SK-N-MC (cell line): ENCODE results near the gene CIAO3.

Experiments used
- DNase-seq: peaks from one replicate; pipeline ENCODE4 v3.0.0-alpha.2; 2011; ENCODE audit warnings: low read depth, low spot score
- H3K27ac ChIP-seq: fragments of 200-600 bp; sonication (generic); 2 replicates; pipeline ENCODE4 v1.5.1; 2016; ENCODE audit warnings: mixed run types
- H3K36me3 ChIP-seq: fragments of 200-600 bp; sonication (generic); 2 replicates; pipeline ENCODE4 v1.6.1; 2017; ENCODE audit warnings: antibody characterized with exemption, low read length, mixed read lengths; ENCODE audit not compliant: insufficient read depth
- H3K4me3 ChIP-seq: fragments of 200-600 bp; sonication (generic); 2 replicates; pipeline ENCODE4 v1.5.1; 2016
- H3K9ac ChIP-seq: fragments of 200-600 bp; sonication (generic); 2 replicates; pipeline ENCODE4 v1.8.0; 2017; ENCODE audit warnings: mixed run types, mixed read lengths; ENCODE audit not compliant: insufficient read length
- H3K9me3 ChIP-seq: fragments of 200-600 bp; sonication (generic); 2 replicates; pipeline ENCODE4 v1.6.1; 2017; ENCODE audit warnings: low read depth, mild to moderate bottlenecking, antibody characterized with exemption, low read length, moderate library complexity, mixed read lengths
- EZH2 ChIP-seq: fragments of 200-600 bp; sonication (generic); IDR thresholded peaks from one replicate; pipeline ENCODE4 v1.6.1; 2017; ENCODE audit warnings: antibody characterized with exemption
- FOXP2 ChIP-seq: optimal IDR thresholded peaks from 2 replicates; pipeline ENCODE3; 2011; ENCODE audit warnings: mild to moderate bottlenecking, moderate library complexity; ENCODE audit not compliant: insufficient read depth; ENCODE audit errors: extremely low read length, control extremely low read depth
- POLR2AphosphoS5 ChIP-seq: IDR thresholded peaks from 2 replicates; pipeline ENCODE4 v1.6.1; 2012; ENCODE audit warnings: mild to moderate bottlenecking, low read depth, low read length, borderline replicate concordance

The CIAO3 gene

DNA sequence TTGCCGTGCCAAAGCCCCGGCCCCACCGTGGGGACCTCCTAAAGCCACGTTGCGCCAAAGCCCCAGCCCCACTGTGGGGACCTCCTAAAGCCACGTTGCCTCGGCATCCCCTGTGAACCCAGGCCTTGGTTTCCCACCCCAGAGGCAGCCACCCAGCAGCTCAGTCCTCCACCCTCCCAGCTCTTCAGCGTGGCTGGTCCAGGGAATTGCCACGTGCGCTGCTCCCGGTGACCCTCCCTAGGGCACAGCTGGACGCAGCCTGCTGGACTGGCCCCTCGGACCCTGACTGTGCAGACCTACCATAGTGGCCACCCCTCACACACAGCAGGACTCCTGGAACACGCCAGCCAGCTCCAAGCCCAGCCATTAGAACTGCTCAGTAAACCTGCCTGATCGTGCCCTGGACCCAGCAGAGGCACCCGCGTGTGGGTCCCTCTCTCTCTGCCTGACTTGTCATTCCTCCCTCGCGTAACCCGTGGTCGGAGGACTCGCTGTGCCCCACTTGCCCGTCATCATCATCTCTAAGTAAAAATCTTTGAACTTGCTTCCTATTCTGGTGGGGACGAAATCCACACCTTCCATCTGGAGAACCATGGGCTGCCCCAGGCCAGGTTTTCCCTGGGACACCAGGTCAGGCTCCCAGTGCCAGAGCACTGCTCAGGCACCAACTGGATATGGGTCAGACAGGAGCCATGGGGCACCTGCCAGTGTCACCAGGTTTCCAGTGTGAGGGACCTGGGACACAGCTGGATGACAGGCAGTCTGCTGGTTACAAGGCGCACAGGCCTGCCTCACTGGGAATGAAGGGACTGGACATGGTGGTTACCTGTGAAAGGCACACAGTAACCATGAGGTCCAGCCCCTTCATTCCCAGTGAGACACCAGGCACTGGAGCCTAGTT is 5.6 kb downstream of the CIAO3 start:
- Histone ChIP-seq H3K9ac (no peak overlapping the region), H3K27ac (no peak overlapping the region), H3K36me3 (no peaks in the 10 kb centered on the region; the same call in 1 of the 2 replicates)

DNA sequence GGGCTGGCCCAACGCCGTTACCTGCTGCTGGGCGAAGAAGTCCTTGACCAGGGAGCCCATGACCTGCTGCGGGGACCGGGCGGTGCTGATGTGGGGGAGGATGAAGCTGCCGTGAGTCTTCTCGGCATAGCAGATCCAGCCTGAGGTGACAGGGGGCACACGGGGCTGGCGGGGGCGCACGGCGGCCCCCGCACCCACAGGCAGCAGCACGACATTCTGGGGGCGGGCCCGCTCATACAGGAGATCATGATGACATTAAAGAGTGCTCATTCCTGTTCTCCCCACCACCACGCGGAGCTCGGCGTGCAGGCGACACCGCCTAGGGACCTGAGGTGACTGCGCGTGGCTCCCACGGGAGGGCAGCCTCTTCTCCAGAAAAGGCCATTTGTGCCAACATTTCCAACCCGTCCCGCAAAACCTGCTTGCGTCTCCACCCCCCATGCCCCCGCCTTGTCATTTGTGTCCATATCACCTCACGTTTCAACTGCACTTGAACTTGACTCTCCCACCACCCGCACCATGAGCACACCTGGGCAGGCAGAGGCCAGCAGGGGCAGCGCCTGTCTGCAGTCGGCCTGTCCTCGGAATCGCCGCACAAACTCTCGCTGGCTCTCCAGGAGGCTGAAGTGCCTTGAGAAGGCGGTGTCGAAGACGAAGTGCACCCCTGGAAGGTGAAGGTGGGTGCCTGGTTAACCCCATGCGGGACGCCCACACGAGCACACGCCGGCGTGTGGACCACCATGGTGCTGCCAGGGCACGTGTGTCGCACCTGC is 6.4 kb downstream of the CIAO3 start:
- H3K27ac ChIP-seq = no peak overlapping the region
- H3K36me3 ChIP-seq = no peaks in the 10 kb centered on the region; the same call in 1 of the 2 replicates
- H3K9ac ChIP-seq = no peak overlapping the region
- TF ChIP-seq FOXP2 = no peak
- no peak for TF ChIP-seq EZH2
- no peak for TF ChIP-seq POLR2AphosphoS5
- no peaks in the 10 kb centered on the region for H3K9me3 ChIP-seq
- H3K4me3 ChIP-seq = no peak overlapping the region
- no peak for DNase-seq

More for the DNA sequence above, 5.6 kb downstream of the CIAO3 start:
- TF ChIP-seq FOXP2 = no peak
- TF ChIP-seq POLR2AphosphoS5 = no peak
- TF ChIP-seq EZH2 = no peak
- DNase-seq = no peak
- Histone ChIP-seq H3K4me3 (no peak overlapping the region), H3K9me3 (no peaks in the 10 kb centered on the region)

DNA sequence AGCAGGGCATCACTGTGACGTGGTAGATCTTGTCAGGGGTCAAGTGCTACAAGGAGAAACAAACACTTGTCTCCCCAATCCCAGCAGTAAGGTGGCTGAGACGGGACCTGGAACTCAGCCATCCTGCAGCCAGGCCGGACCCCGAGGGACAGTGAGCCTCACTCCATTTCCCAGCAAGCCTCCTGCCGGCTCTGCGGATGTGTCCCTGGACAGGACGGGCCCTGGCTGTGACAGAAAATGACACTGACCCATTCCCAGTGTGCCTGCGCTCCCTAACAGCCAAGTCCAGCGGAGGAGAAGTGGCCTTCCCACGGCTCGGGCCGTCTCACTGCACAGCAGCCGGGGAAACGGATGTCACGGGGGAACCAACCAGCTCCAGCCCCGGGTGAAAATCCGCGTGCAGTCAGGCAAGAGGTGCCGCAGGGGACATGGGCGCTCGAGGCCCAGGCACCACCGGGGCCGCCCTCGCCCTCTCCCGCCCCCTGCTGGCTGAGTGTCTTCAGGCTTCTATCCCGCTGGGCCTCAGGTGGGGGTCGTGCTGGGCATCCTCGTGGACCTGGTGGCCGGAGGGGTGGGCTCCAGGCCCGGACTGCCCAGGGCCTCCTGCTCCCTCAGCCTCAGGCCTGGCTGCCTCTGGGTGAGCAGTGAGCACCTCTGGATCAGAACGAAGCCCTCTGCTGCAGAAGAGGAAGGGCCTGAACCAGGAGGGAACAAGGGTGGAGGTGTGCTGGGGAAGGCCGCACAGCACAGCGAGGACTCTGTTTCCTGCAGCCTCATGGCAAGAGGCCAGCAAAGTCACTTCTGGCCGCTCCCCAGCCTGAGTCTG is 7.2 kb downstream of the CIAO3 start:
- no peaks in the 10 kb centered on the region for H3K9me3 ChIP-seq
- H3K27ac ChIP-seq = no peak overlapping the region
- DNase-seq = no peak
- H3K9ac ChIP-seq = no peak overlapping the region
- no peak overlapping the region for H3K4me3 ChIP-seq
- TF ChIP-seq POLR2AphosphoS5 = no peak
- TF ChIP-seq FOXP2 = no peak
- no peak for TF ChIP-seq EZH2
- H3K36me3 ChIP-seq = no peaks in the 10 kb centered on the region; the same call in 1 of the 2 replicates

DNA sequence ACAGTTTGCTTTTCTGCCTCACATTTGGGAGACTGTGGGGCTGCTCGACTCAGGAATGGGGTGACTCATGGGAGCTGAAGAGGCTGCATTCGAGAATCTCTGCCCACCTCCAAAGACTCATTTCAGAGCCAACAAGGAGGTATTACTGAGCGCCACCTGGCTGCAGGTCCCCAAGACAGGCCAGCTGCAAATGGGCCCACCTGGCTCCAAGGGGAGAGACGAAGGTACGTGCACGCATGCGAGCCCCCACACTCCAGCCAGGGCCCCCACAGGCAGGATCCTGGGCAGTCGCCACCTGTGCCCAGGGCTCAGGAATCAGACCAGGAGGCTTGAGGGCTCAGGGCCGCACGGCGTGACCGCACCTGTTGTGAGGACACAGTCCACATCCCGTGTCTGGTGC is 7.9 kb downstream of the CIAO3 start:
- H3K27ac ChIP-seq = no peak overlapping the region
- no peak overlapping the region for H3K4me3 ChIP-seq
- TF ChIP-seq POLR2AphosphoS5 (no peak), EZH2 (no peak), FOXP2 (no peak)
- H3K36me3 ChIP-seq = no peaks in the 10 kb centered on the region; the same call in 1 of the 2 replicates
- no peak for DNase-seq
- no peak overlapping the region for H3K9ac ChIP-seq
- no peaks in the 10 kb centered on the region for H3K9me3 ChIP-seq

DNA sequence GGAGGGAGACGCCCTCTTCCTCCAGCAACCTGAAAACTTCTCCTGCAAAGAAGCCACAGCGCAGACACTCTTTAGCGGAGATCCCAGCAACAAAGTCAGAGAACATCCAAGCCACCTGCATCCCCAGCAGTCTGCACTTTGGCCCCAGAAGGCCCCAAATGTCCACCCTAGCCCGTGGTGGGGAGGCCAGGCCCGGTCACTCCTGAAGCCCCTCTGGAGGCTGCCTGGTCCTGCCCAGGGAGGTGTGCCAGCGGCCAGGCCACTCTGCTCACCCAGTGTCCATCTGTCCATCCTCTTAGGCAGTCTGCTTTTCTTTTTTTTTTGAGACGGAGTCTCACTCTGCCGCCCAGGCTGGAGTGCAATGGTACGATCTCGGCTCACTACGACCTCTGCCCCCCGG is 8.5 kb downstream of the CIAO3 start:
- DNase-seq = no peak
- Histone ChIP-seq H3K27ac (no peak overlapping the region), H3K9me3 (no peaks in the 10 kb centered on the region), H3K9ac (no peak overlapping the region), H3K4me3 (no peak overlapping the region), H3K36me3 (no peaks in the 10 kb centered on the region; the same call in 1 of the 2 replicates)
- no peak for TF ChIP-seq FOXP2
- TF ChIP-seq POLR2AphosphoS5 = no peak
- no peak for TF ChIP-seq EZH2

DNA sequence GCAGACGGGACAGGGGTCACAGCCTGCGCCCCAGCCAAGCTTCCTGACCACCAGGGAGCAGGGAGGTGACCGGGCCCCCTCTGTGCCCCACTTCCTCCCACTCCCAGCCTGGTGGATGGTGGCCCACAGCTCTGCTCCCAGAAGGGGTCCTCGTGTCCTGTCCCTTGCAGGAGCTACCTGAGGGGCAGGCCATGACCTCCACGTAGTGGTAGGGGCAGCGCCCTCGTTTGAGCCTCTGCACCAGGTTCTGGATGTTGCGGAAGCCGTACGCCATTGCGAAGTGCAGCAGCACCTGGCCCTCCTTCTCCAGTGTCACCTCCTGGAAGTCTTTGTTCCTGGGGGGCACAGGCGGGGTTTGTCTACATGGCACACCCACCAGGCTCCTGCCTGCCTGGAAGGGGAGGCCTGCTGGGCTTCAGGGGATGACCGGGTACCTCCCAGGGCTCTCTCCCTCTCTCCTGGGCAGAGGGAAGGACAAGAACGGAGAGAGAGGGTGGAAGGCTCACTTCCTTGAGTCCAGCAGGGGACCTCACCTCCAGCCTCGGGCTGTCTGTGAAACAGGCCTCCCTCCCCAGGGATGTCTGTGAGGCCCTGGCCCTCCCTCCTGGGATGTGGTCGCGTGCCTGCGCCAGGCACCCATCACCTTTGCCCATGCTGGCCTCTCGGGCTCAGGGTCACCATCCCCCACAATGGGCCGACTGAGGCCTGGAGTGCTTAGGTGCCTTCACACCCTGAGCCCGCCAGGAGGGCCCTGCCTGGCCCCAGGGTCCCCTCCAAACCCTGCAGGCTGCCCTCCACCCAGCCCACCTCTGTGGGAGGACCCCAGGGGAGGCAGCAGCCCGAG is 9.9 kb downstream of the CIAO3 start:
- Histone ChIP-seq H3K36me3 (no peaks in the 10 kb centered on the region; the same call in 1 of the 2 replicates), H3K9ac (no peak overlapping the region), H3K4me3 (no peak overlapping the region), H3K9me3 (no peaks in the 10 kb centered on the region), H3K27ac (no peak overlapping the region)
- no peak for TF ChIP-seq POLR2AphosphoS5
- DNase-seq = no peak
